MM.1S (cell line): ENCODE measurements around the gene IVNS1ABP.

Experiments used
- DNase-seq: peaks from one replicate; pipeline ENCODE4 v3.0.0-alpha.2; 2015
- H2AFZ ChIP-seq: fragments of 300-600 bp; sonication (generic); 2 replicates; pipeline ENCODE4 v1.6.0; 2016; ENCODE audit warnings: antibody characterized with exemption, low read length
- H3F3A ChIP-seq: fragments of 300-600 bp; sonication (generic); 2 replicates; pipeline ENCODE4 v1.6.1; 2016; ENCODE audit warnings: mild to moderate bottlenecking, antibody characterized with exemption, low read length, moderate library complexity, mixed read lengths; ENCODE audit not compliant: insufficient read depth
- H3K27ac ChIP-seq: fragments of 300-600 bp; sonication (generic); 2 replicates; pipeline ENCODE4 v1.5.1; 2016; ENCODE audit warnings: mild to moderate bottlenecking, low read length
- H3K27me3 ChIP-seq: fragments of 300-600 bp; sonication (generic); replicated peaks from 2 replicates; pipeline ENCODE4 v1.6.0; 2016; ENCODE audit warnings: low read length; ENCODE audit not compliant: insufficient read depth
- H3K36me3 ChIP-seq: fragments of 300-600 bp; sonication (generic); replicated peaks from 2 replicates; pipeline ENCODE4 v1.6.1; 2016; ENCODE audit warnings: mild to moderate bottlenecking, low read length, mixed read lengths; ENCODE audit not compliant: insufficient read depth
- H3K4me1 ChIP-seq: fragments of 300-600 bp; sonication (generic); 2 replicates; pipeline ENCODE4 v1.6.1; 2016; ENCODE audit warnings: low read length, mixed read lengths
- H3K4me2 ChIP-seq: fragments of 300-600 bp; sonication (generic); 2 replicates; pipeline ENCODE4 v1.6.0; 2016; ENCODE audit warnings: low read depth, low read length
- H3K4me3 ChIP-seq: fragments of 300-600 bp; sonication (generic); 2 replicates; pipeline ENCODE4 v1.5.1; 2016; ENCODE audit warnings: low read length, mixed read lengths
- H3K79me2 ChIP-seq: fragments of 300-600 bp; sonication (generic); 2 replicates; pipeline ENCODE4 v1.6.1; 2016; ENCODE audit warnings: mixed run types, low read length, mixed read lengths
- H3K9ac ChIP-seq: fragments of 300-600 bp; sonication (generic); 2 replicates; pipeline ENCODE4 v1.6.1; 2016; ENCODE audit warnings: low read length, mixed read lengths
- H3K9me2 ChIP-seq: fragments of 300-600 bp; sonication (generic); replicated peaks from 2 replicates; pipeline ENCODE4 v1.6.1; 2016; ENCODE audit warnings: mild to moderate bottlenecking, low read length, mixed read lengths; ENCODE audit not compliant: insufficient read depth
- H3K9me3 ChIP-seq: fragments of 300-600 bp; sonication (generic); replicated peaks from 2 replicates; pipeline ENCODE4 v1.6.1; 2016; ENCODE audit warnings: mild to moderate bottlenecking, low read length, mixed read lengths; ENCODE audit not compliant: insufficient read depth
- H4K20me1 ChIP-seq: fragments of 300-600 bp; sonication (generic); 2 replicates; pipeline ENCODE4 v1.6.1; 2016; ENCODE audit warnings: mild to moderate bottlenecking, low read length, moderate library complexity, mixed read lengths; ENCODE audit not compliant: insufficient read depth
- EZH2 ChIP-seq: fragments of 300-600 bp; sonication (generic); optimal IDR thresholded peaks from 2 replicates; pipeline ENCODE3; 2017; ENCODE audit warnings: low read depth, mild to moderate bottlenecking, antibody characterized with exemption, low read length, mixed read lengths
- EZH2phosphoT487 ChIP-seq: fragments of 300-600 bp; sonication (generic); IDR thresholded peaks from 2 replicates; pipeline ENCODE4 v1.6.1; 2018; ENCODE audit warnings: antibody characterized with exemption, low read length
- TF ChIP-seq, protein P1 (sequence below): fragments of 300-600 bp; sonication (generic); IDR thresholded peaks from 2 replicates; pipeline ENCODE4 v1.5.1; 2016; ENCODE audit warnings: antibody characterized with exemption, low read length, mixed read lengths

Gene IVNS1ABP

DNA sequence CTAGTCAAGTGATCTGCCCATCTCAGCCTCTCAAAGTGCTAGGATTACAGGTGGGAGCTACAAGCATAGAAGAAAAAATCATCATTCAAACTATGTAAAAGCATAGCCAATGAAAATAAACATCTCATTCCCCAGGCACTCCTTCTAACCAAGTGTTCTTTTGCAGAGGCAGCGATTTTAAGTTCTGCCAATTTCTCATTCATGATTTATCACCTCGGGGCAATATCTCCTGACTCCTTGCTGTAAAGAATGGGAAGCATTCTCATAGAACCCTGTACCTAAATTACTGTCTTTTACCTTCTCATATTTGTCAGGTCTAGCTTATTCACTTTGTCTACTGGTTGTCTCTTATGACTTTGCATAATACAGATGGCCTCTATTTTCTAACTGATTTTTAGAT lies 32.5 kb upstream of the IVNS1ABP start:
- H3K27me3 ChIP-seq, result no peaks in the 10 kb centered on the region
- H3K4me2 ChIP-seq, result no peak overlapping the region
- H2AFZ ChIP-seq, result no peak overlapping the region
- no peak overlapping the region for H3K9ac ChIP-seq
- H3K9me2 ChIP-seq, result no peaks in the 10 kb centered on the region
- TF ChIP-seq EZH2, result no peak
- TF ChIP-seq, protein P1, sequence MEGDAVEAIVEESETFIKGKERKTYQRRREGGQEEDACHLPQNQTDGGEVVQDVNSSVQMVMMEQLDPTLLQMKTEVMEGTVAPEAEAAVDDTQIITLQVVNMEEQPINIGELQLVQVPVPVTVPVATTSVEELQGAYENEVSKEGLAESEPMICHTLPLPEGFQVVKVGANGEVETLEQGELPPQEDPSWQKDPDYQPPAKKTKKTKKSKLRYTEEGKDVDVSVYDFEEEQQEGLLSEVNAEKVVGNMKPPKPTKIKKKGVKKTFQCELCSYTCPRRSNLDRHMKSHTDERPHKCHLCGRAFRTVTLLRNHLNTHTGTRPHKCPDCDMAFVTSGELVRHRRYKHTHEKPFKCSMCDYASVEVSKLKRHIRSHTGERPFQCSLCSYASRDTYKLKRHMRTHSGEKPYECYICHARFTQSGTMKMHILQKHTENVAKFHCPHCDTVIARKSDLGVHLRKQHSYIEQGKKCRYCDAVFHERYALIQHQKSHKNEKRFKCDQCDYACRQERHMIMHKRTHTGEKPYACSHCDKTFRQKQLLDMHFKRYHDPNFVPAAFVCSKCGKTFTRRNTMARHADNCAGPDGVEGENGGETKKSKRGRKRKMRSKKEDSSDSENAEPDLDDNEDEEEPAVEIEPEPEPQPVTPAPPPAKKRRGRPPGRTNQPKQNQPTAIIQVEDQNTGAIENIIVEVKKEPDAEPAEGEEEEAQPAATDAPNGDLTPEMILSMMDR, result no peak
- H3K9me3 ChIP-seq, result no peaks in the 10 kb centered on the region
- no peaks in the 10 kb centered on the region for H3K36me3 ChIP-seq
- no peaks in the 10 kb centered on the region for H4K20me1 ChIP-seq
- no peak for DNase-seq
- no peaks in the 10 kb centered on the region for H3K4me1 ChIP-seq
- H3K79me2 ChIP-seq, result no peaks in the 10 kb centered on the region
- H3K27ac ChIP-seq, result no peak overlapping the region
- H3K4me3 ChIP-seq, result no peak overlapping the region
- H3F3A ChIP-seq, result no peaks in the 10 kb centered on the region

DNA sequence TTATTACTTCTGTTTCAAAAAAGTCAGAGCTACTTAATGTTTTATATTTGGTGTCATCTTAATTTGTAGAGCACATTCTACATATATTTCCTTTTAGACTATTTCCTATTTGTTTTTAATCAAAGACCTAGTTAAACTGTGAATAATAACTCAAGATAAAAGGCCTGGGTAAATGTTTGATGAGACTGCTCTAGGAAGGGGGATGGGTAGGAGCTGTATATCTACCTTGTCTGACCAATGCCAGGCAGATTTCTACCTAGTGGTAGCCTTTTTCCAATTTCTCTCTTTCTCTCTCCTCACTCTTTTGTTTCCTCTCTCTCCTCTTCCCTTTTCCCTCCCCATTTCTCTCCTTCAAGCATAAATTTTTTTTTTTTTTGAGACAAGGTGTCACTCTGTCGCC lies 31.9 kb upstream of the IVNS1ABP start:
- Histone ChIP-seq H3K27me3 (no peaks in the 10 kb centered on the region), H3K4me2 (no peak overlapping the region), H4K20me1 (no peaks in the 10 kb centered on the region), H3K36me3 (no peaks in the 10 kb centered on the region), H3K79me2 (no peaks in the 10 kb centered on the region), H3F3A (no peaks in the 10 kb centered on the region), H3K4me3 (no peak overlapping the region), H2AFZ (no peak overlapping the region), H3K9me3 (no peaks in the 10 kb centered on the region), H3K4me1 (no peaks in the 10 kb centered on the region), H3K27ac (no peak overlapping the region), H3K9ac (no peak overlapping the region), H3K9me2 (no peaks in the 10 kb centered on the region)
- TF ChIP-seq EZH2 (no peak), EZH2phosphoT487 (no peak)
- TF ChIP-seq, protein P1, result no peak
- DNase-seq, result no peak

GRCh38 chr1:185348296-185348695 lies 31.3 kb upstream of the IVNS1ABP start:
- Histone ChIP-seq H3K4me1 (no peaks in the 10 kb centered on the region), H2AFZ (no peak overlapping the region), H4K20me1 (no peaks in the 10 kb centered on the region), H3K9me2 (no peaks in the 10 kb centered on the region), H3K27me3 (no peaks in the 10 kb centered on the region), H3F3A (no peaks in the 10 kb centered on the region), H3K79me2 (no peaks in the 10 kb centered on the region), H3K36me3 (no peaks in the 10 kb centered on the region), H3K4me3 (no peak overlapping the region), H3K27ac (no peak overlapping the region), H3K9ac (no peak overlapping the region), H3K4me2 (no peak overlapping the region), H3K9me3 (no peaks in the 10 kb centered on the region)
- DNase-seq, result no peak
- TF ChIP-seq, protein P1, result no peak
- TF ChIP-seq EZH2, result no peak
- no peak for TF ChIP-seq EZH2phosphoT487
